ENCODE measurements around the gene BRD1.

GRCh38 chr22:49811020-49811791, 16.5 kb downstream of the BRD1 start:
- TF ChIP-seq CTCF (IDR thresholded peaks at IDR 0.05; ENCODE audit: poor library complexity) (no peak), EZH2 (IDR thresholded peaks at IDR 0.05; ENCODE audit: borderline replicate concordance) (no peak), EZH2phosphoT487 (IDR thresholded peaks at IDR 0.05; ENCODE audit: low read depth, severe bottlenecking, unreplicated experiment) (no peak)
